Urinary bladder (tissue), 4 donors: ENCODE results near the gene PTPN1. TPM values are rescaled to one million over a fixed set of nuclear protein-coding genes. Genes with fewer than 3 reads are reported as not detected.
"Not testable (repeated sequence)": the region's sequence is repeated elsewhere in the genome, so short reads cannot be mapped to it uniquely, and the experiment has no call there.

Experiments
- DNase-seq: peaks from one replicate; pipeline ENCODE4 v3.0.0-alpha.2; 2015; ENCODE audit errors: extremely low spot score
- H3K27ac ChIP-seq: one replicate; pipeline ENCODE4 v1.5.1; 2013; ENCODE audit warnings: low read depth, mild to moderate bottlenecking, moderate library complexity
- H3K36me3 ChIP-seq: one replicate; pipeline ENCODE4 v1.6.1; 2013; ENCODE audit warnings: mild to moderate bottlenecking, moderate library complexity; ENCODE audit not compliant: insufficient read depth
- H3K4me1 ChIP-seq: one replicate; pipeline ENCODE4 v1.6.1; 2013; ENCODE audit warnings: mild to moderate bottlenecking, moderate library complexity; ENCODE audit not compliant: insufficient read depth
- H3K4me3 ChIP-seq: one replicate; pipeline ENCODE4 v1.5.1; 2013; ENCODE audit warnings: low read depth, low read length
- WGBS: extraction: QIAGEN DNeasy Blood & Tissue Kit; methylation state at CpG from one replicate; pipeline ENCODE4 v1.1.7; 2013; 5-methylcytosine and 5-hydroxymethylcytosine counted together
- polyA plus RNA-seq: library from polyadenylated mRNA; stranded (reverse); fragments of 200-250 nt; gene quantifications from one replicate; pipeline ENCODE4 v1.2.3, GENCODE V29; 2013
- total RNA-seq: library from RNA; depleted of rRNA; stranded (reverse); fragments of >200 nt; gene quantifications from one replicate; pipeline ENCODE4 v1.2.3, GENCODE V29; 2014
- donor health status: healthy with polysubstance abuse.
- donor health status: healthy.

The PTPN1 gene
- total and polyA plus RNA-seq, 2 donors, result 15.0 to 26.4 TPM

DNA sequence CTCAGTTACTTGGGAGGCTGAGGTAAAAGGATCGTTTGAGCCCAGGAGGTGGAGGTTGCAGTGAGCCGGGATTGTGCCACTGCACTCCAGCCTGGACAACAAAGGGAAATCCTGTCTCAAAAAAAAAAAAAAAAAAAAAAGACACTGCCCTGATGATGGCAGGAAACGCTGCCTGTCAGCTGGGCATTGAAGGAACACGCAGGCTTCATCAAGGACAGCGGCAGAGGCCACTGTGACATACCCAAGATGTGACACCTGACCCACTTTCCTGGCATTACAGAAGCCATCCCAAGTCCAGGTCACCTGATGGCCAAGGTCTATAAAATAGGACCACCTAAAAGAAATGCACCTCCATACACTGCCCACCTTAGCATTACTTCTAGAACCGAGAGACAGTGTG is 105.2 kb downstream of the PTPN1 start:
- Histone ChIP-seq H3K4me1 (no peaks in the 10 kb centered on the region), H3K4me3 (no peak overlapping the region), H3K36me3 (no peaks in the 10 kb centered on the region), H3K27ac (no peak overlapping the region)
- no peak for DNase-seq
- WGBS, result 83% methylated on average over 6 of the region's 6 CpGs

DNA sequence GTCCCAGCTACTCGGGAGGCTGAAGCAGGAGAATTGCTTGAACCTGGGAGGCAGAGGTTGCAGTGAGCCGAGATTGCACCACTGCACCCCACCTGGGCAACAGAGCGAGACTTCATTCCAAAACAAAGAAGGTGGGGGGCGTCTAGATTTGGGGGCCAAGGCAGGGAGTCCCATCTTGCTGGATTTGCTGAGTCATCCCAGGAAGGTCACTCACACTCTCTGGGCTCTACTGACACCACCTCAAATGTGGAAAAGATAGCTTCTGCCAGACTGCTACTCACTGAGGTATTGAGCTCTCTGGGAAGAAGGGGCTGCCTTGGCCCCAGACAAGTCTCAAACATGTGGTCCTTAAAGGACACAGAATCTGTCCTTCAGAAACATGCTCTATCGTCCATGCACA is 106.8 kb downstream of the PTPN1 start:
- no peak overlapping the region for H3K27ac ChIP-seq
- no peaks in the 10 kb centered on the region for H3K36me3 ChIP-seq
- whole genome bisulfite sequencing, result 92% methylated on average over 5 of the region's 5 CpGs
- no peak overlapping the region for H3K4me3 ChIP-seq
- no peaks in the 10 kb centered on the region for H3K4me1 ChIP-seq
- no peak for DNase-seq

DNA sequence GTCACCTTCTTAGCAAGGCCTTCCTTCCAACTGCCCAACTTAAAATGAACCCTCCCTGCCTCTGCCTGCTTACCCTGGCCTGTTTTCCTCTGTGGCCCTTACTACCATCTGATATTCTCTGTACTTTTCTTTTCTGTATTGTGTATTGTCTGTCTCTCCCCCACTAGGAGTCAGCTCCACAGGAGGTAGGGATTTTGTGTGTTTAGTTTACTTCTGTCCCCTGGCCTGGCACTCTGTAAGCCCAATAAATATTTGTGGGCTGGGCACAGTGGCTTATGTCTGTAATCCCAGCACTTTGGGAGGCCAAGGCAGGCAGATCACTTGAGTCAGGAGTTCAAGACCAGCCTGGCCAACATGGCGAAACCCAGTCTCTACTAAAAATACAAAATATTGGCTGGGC is 108.4 kb downstream of the PTPN1 start:
- no peak for DNase-seq
- Histone ChIP-seq H3K27ac (no peak overlapping the region), H3K36me3 (no peaks in the 10 kb centered on the region), H3K4me1 (no peaks in the 10 kb centered on the region), H3K4me3 (no peak overlapping the region)
- 97% methylated on average over 1 of the region's 1 CpG for WGBS

DNA sequence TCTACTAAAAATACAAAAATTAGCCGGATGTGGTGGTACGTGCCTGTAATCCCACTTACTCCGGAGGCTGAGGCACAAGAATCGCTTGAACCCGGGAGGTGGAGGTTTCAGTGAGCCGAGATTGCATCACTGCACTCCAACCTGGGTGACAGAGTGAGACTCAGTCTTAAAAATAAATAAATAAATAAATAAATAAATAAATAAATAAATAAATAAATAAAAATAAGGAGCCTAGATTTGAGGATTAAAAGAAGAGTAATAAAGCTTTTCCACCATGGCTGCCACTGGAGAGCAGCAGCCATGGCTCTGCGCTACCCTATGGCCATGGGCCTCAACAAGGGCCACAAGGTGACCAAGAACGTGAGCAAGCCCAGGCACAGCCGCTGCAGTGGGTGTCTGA is 110.3 kb downstream of the PTPN1 start:
- not testable (repeated sequence) for H3K4me1 ChIP-seq, H3K4me3 ChIP-seq, H3K36me3 ChIP-seq, DNase-seq, H3K27ac ChIP-seq
- 97% methylated on average over 9 of the region's 9 CpGs for WGBS

DNA sequence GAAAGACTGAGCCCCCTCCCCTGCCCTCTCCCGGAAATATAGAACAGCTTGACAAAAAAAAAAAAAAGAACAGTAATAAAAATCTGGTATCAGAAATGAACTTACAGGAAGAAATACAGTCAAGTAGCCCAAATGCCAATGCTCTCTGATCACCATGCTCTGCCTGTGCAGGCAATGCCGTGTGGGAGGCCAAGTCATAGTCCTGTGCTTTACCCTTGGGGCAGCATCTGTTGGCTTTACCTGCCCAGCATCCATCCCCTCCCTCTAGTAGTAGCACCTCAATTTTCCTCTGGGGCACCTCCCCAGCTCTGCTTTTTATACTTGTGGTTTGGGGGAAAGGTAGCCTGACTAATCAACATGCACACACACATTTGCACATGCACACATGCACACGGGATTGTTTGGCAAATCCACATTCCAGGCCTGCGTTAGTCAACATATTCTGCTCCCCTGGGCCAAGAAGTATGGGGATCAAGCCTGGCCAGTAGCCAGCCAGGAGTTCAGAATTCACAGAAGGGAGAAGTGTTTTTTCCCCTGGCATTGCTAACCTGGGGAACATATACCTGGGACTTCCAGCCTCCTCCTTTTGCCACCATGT is 111.0 kb downstream of the PTPN1 start:
- Histone ChIP-seq H3K36me3 (no peaks in the 10 kb centered on the region), H3K4me3 (no peak overlapping the region), H3K4me1 (no peaks in the 10 kb centered on the region), H3K27ac (no peak overlapping the region)
- no peak for DNase-seq
- 73% methylated on average over 4 of the region's 4 CpGs for WGBS

DNA sequence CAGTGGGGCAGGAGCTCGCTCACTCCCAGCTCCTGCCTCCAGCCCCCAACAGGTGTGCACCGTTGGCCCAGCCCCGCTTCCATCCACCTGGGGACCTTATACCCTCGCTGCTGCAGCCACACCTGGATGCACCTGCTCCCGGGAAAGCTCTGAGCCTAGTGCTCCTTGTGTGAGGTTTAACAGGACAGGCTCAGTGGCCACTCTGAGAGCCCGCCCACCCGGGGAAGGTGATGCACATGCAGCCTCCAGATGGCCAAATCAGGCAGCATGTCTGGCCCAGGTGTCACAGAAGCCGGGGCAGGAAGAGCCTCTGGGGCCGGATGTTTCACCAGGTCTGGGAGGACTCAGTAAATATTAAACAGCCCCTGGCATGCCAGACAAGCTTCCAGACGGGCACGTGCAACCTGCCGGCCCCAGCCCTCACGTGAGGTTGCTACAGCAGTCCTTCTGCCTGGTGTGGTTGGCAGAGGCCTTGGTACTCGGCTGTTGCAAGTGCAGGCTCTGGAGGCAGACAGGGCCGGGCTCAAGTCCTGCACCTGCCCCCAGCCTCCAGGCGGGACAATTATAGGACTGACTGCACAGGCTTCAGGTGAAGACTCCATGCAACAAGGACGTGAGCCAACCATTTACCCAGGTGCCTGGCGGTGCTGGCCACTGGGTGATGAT is 114.3 kb downstream of the PTPN1 start:
- Histone ChIP-seq H3K4me3 (no peak overlapping the region), H3K4me1 (no peaks in the 10 kb centered on the region), H3K27ac (no peak overlapping the region), H3K36me3 (no peaks in the 10 kb centered on the region)
- 86% methylated on average over 18 of the region's 18 CpGs for WGBS
- no peak for DNase-seq

DNA sequence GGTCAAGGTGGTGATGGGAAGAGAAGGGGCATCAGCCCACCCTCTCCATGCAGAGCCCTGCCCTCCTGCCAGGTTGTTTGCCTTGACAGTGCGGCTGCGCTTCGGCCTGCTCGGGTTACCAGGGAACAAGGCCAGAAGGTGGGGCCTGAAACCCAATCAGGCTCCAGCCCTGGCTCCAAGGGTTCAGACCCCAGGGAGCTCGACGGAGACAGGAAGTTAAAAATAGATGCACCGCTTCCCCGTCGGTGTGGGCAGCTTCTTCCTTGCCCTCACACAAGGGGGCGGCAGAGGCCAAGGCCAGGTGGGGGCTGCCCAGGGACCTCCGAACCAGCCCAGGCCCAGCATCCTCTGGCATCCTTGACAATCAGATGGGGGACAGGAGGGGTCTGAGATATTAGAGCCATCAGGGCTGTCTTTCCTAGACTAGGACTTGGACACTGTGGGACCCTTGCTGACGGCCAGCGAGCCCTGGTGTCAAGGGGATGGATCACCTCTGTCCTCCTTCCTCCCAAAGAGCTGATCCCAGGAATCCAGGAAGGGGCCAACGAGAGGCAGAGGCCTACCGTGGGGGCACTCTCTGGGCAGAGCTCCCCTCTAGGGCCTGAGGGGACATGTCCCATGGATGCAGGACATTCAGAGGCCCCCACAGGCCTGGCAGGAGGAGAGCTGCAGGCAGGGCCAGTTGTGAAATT is 115.9 kb downstream of the PTPN1 start:
- H3K36me3 ChIP-seq, result no peaks in the 10 kb centered on the region
- no peaks in the 10 kb centered on the region for H3K4me1 ChIP-seq
- no peak for DNase-seq
- no peak overlapping the region for H3K4me3 ChIP-seq
- no peak overlapping the region for H3K27ac ChIP-seq
- WGBS, result 30% methylated on average over 15 of the region's 15 CpGs

DNA sequence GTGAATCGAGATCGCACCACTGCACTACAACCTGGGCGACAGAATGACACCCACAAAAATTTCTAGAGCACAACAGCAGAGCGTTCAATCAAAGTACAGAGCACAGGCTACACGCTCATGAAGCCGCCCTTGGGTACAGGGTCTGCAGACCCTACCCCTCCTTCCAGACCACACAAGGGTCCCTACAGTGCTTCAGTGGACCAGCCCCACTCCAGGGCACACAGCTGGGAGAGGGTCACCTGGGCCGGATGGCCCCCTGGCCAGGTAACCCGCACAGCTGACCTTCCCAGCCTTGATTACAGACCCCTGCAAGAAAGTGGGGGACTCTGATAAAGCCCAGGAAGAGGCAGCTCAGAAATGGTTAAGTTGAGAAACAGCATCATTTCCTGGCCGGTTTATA is 117.6 kb downstream of the PTPN1 start:
- Histone ChIP-seq H3K36me3 (no peaks in the 10 kb centered on the region), H3K4me3 (no peak overlapping the region), H3K4me1 (no peaks in the 10 kb centered on the region), H3K27ac (no peak overlapping the region)
- no peak for DNase-seq
- 87% methylated on average over 9 of the region's 9 CpGs for WGBS

DNA sequence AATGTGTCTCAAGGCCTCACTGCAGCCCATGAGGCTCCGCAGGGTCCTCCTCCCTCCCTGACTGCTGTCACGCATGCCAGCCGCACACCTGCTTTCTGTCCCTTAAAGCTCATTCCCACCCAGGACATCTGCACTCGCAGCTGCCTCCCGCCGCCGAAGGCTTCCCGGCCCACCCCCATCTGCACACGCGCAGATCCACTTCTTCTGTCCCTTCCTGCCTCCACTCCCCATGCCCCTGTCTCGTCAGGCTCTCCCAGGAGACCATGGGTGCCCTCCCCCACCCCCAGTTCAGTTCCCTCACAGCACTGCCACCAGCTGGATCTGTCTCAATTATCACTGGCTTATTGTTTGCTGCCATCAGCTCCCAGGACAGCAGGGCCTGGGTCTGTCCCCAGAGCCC is 118.1 kb downstream of the PTPN1 start:
- H3K4me3 ChIP-seq, result no peak overlapping the region
- H3K36me3 ChIP-seq, result no peaks in the 10 kb centered on the region
- 71% methylated on average over 11 of the region's 11 CpGs for WGBS
- DNase-seq, result no peak
- no peak overlapping the region for H3K27ac ChIP-seq
- no peaks in the 10 kb centered on the region for H3K4me1 ChIP-seq

DNA sequence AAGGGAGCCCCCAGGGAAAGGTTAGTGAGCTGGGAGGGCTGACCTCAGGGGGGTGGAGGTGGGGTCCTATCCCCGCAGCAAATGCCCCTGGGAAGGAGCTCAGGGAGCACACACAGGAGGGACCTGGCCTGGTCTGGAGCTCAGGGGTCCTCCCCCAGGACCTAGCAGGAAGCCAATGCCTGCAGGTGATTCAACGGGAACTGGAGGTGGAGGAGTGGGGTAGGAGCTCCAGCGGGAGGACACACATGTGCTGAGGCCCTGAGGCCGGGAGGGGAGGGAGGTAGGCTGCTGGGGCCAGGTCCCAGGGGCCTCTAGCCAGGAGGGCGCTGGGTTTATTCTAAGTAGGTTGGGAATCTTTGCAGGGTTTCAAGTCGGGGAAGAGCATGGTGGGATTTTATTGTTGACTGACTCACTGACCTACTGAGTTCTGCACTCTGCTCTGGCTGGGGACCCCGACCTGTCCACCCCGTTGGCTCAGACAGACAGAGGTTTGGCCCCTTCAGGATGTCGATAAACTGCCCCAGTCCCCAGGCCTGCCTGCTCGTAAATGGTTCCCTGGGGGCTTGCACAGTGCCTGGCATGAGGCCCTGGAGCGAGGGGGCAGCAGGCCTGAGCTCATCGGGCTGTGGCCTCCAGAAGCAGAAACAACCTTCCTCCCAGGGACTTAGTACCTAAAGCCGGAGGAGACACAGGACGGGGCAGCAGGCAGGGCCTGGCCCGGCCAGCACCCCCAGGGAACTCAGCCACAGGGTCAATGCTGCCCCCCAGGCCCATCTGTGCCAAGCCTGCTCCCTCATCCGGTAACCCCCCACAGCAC is 118.9 kb downstream of the PTPN1 start:
- Histone ChIP-seq H3K4me1 (no peaks in the 10 kb centered on the region), H3K27ac (no peak overlapping the region), H3K36me3 (no peaks in the 10 kb centered on the region), H3K4me3 (no peak overlapping the region)
- WGBS, result 82% methylated on average over 16 of the region's 16 CpGs
- DNase-seq, result no peak

DNA sequence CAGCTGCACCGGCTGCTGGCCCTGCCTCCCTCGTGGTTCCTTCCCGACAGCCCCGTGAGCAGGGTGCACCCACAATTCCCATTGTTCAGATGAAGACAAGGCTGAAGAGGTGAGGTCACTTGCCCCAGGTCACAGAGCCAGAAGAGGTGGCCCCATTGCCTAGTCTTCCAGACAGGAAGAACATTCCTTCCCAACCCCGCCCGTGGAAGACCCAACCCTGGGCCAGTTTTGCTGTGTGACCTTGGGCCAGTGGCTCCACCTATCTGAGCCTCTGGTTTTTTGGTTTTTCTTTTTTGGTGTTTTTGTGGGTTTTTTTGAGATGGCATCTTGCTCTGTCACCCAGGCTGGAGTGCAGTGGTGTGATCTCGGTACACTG is 119.5 kb downstream of the PTPN1 start:
- DNase-seq, result no peak
- H3K4me3 ChIP-seq, result no peak overlapping the region
- 84% methylated on average over 7 of the region's 7 CpGs for WGBS

DNA sequence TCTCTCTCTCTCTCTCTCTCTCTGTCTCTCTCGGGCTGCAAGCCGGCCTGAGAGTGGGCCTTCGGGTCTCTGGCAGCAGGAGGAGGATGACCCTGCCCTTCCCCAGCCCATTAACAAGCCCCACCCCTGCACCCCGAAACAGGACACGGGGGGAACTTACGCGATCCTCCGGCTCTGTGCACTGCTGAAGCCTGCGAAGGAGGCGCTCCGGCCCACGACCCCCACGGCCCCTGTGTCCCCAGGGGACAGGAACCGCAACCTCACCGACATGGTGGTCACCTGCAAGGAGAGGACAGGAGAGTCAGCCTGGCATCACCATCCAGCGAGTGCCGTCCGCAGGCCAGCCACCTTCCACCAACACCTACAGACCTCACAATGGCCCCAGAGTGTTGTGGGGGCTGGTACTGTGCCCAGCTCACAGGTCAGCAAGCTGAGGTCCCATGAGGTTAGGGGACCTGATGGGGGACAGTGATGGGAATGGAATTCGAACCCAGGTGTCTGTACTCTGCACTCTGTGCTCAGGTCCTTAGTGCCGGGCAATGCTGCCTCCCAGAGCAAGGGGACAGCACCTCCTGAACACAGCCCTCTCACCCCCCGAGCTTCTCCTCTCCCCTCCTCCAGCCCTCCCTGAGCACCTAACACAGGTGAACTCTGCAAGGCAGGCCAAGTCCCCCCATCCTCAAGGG is 120.5 kb downstream of the PTPN1 start:
- DNase-seq, result no peak
- Histone ChIP-seq H3K36me3 (no peaks in the 10 kb centered on the region), H3K4me3 (no peak overlapping the region), H3K27ac (no peak overlapping the region), H3K4me1 (no peaks in the 10 kb centered on the region)
- 92% methylated on average over 21 of the region's 21 CpGs for WGBS

More for the DNA sequence above, 119.5 kb downstream of the PTPN1 start:
- Histone ChIP-seq H3K27ac (no peak overlapping the region), H3K4me1 (no peaks in the 10 kb centered on the region), H3K36me3 (no peaks in the 10 kb centered on the region)

DNA sequence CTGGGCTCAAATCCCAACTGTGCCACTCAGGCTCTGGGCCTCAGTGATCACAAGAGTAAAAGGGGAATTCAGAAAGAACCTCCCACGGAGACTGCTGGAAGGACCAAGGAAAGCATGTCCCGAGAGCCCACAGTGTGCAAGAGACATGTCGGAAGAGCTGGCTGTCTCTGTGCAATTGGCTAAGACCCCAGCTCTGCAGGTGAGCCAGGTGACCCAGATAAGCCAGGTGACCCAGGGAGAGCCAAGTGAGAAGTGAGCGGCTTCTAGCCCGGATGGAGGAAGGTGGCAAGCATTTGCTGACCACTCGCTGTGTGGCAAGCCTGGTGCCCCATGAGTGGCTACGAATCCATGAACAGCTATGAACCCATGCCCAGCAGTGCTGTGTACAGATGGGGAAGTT is 122.1 kb downstream of the PTPN1 start:
- H3K4me3 ChIP-seq, result no peak overlapping the region
- WGBS, result 84% methylated on average over 7 of the region's 7 CpGs
- DNase-seq, result no peak
- no peaks in the 10 kb centered on the region for H3K4me1 ChIP-seq
- no peak overlapping the region for H3K27ac ChIP-seq
- H3K36me3 ChIP-seq, result no peaks in the 10 kb centered on the region
